ENCODE data around the gene ARHGEF25.

Gene ARHGEF25

DNA sequence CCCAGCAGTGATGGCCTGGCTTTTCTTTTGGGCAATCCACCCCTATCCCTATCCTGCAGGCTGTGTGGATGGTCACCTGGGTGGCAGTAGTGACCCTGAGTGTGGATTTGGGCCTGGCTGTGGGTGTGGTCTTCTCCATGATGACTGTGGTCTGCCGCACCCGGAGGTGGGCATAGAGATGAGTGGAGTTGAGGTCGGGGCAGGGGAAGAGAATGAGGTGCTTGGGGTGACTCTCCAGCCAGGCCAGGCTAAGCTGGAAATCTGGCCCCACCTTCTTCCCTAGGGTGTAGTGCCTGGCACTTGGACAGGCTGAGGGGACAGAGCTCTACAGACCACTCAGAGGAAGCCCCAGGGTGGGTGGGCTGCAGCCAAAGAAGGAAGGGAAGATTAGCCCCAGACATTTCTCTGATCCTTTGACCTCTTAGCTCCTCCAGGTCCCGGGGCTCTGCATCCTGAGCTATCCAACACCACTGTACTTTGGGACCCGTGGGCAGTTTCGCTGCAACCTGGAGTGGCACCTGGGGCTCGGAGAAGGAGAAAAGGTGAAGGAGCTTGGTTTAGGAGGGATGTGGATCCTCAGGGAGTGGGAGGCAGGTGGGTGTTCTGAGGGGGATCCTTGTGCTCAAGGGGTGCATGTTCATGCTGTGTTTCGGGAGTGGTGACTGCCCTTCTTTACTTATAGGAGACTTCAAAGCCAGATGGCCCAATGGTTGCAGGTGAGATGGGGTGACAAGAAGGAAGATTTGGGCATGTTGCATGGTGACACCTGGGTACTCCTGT is 13.4 kb downstream of the ARHGEF25 start:
- H3K4me3 ChIP-seq (ENCODE audit: control insufficient read depth in 1 of 7, extremely low read depth in 1 of 7, insufficient read depth in 4 of 7, low read depth in 2 of 7, low read length in 6 of 7) = no peak overlapping the region
- no peak for DNase-seq
- peaks cover 0 to 30% (median 23%) of the 10 kb centered on the region in 4 experiments for H3K4me1 ChIP-seq (ENCODE audit: control extremely low read depth in 1 of 4, control insufficient read depth in 4 of 4, insufficient read depth in 4 of 4, low read length in 3 of 4)
- CTCF ChIA-PET = interaction anchor here (1.0 to 8.6 kb wide), 9 partner anchors 10 to 108 kb away, joined by 3 to 121 read pairs (median 4); no protein-coding TSS in a partner anchor
- H3K9me3 ChIP-seq (ENCODE audit: control extremely low read depth in 1 of 5, control insufficient read depth in 4 of 5, insufficient read depth in 2 of 5, low read depth in 1 of 5, low read length in 4 of 5) = peaks cover 0 to 4% (median 0%) of the 10 kb centered on the region in 5 experiments
- no peak overlapping the region for H3K27ac ChIP-seq (ENCODE audit: insufficient read depth in 1 of 2, low read depth in 1 of 2, low read length in 2 of 2, poor library complexity in 1 of 2, severe bottlenecking in 2 of 2)
- H3K27me3 ChIP-seq (replicated peaks in 2 of 5; ENCODE audit: control insufficient read depth in 4 of 5, insufficient read depth in 5 of 5, low read length in 4 of 5) = peaks cover 5 to 100% (median 55%) of the 10 kb centered on the region in 5 experiments
- WGBS (ENCODE audit: insufficient coverage) = 92% methylated on average over 2 of the region's 8 CpGs
- H3K36me3 ChIP-seq (ENCODE audit: control insufficient read depth in 4 of 4, insufficient read depth in 4 of 4, low read length in 3 of 4) = no peaks in the 10 kb centered on the region
- POLR2A ChIA-PET = no interaction called here

DNA sequence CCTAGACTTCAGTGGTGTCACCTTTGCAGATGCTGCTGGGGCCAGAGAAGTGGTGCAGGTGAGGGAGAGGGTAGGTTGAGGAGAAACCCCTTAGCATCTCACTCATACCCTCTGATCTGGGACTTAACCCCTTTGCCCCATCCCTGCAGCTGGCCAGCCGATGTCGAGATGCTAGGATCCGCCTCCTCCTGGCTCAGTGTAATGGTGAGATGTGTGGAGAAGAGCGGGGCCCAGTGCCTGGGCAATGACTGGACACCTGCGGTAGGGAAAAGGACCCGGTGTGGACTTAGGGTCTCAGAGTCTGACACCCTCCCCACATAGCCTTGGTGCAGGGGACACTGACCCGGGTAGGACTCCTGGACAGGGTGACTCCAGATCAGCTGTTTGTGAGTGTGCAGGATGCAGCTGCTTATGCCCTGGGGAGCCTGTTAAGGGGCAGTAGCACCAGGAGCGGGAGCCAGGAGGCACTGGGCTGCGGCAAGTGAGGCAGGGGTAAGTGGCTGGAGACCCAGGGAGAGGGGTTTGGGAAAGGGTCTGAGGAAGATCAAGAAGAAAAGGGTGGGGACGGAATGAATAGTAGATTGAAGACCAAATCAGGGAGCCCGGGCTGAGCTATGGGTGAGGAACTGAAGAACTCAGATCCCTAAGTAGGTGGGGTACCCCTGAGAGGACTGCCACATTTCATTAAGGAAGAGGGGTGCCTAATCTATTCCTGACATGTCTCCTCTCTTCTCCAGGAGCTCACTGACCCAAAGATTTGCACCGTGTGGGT is 14.2 kb downstream of the ARHGEF25 start:
- Histone ChIP-seq H3K27ac (ENCODE audit: insufficient read depth in 1 of 2, low read depth in 1 of 2, low read length in 2 of 2, poor library complexity in 1 of 2, severe bottlenecking in 2 of 2) (no peak overlapping the region), H3K9me3 (ENCODE audit: control extremely low read depth in 1 of 5, control insufficient read depth in 4 of 5, insufficient read depth in 2 of 5, low read depth in 1 of 5, low read length in 4 of 5) (peaks cover 0 to 4% (median 0%) of the 10 kb centered on the region in 5 experiments), H3K4me3 (ENCODE audit: control insufficient read depth in 1 of 7, extremely low read depth in 1 of 7, insufficient read depth in 4 of 7, low read depth in 2 of 7, low read length in 6 of 7) (no peak overlapping the region), H3K27me3 (replicated peaks in 2 of 5; ENCODE audit: control insufficient read depth in 4 of 5, insufficient read depth in 5 of 5, low read length in 4 of 5) (peaks cover 5 to 100% (median 55%) of the 10 kb centered on the region in 5 experiments), H3K36me3 (ENCODE audit: control insufficient read depth in 4 of 4, insufficient read depth in 4 of 4, low read length in 3 of 4) (no peaks in the 10 kb centered on the region), H3K4me1 (ENCODE audit: control extremely low read depth in 1 of 4, control insufficient read depth in 4 of 4, insufficient read depth in 4 of 4, low read length in 3 of 4) (peaks cover 0 to 24% (median 21%) of the 10 kb centered on the region in 4 experiments)
- POLR2A ChIA-PET = no interaction called here
- DNase-seq = no peak
- CTCF ChIA-PET = interaction anchor here (1.0 to 8.6 kb wide), 10 partner anchors 10 to 152 kb away, joined by 3 to 121 read pairs (median 4); no protein-coding TSS in a partner anchor
- 89% methylated on average over 7 of the region's 12 CpGs for WGBS (ENCODE audit: insufficient coverage)

- peaks cover 0 to 4% (median 0%) of the 10 kb centered on the region in 5 experiments for H3K9me3 ChIP-seq (ENCODE audit: control extremely low read depth in 1 of 5, control insufficient read depth in 4 of 5, insufficient read depth in 2 of 5, low read depth in 1 of 5, low read length in 4 of 5)
- no peak for DNase-seq
- no peak overlapping the region for H3K27ac ChIP-seq (ENCODE audit: insufficient read depth in 1 of 2, low read depth in 1 of 2, low read length in 2 of 2, poor library complexity in 1 of 2, severe bottlenecking in 2 of 2)
- peaks cover 0 to 17% (median 14%) of the 10 kb centered on the region in 4 experiments for H3K4me1 ChIP-seq (ENCODE audit: control extremely low read depth in 1 of 4, control insufficient read depth in 4 of 4, insufficient read depth in 4 of 4, low read length in 3 of 4)
- no peaks in the 10 kb centered on the region for H3K36me3 ChIP-seq (ENCODE audit: control insufficient read depth in 4 of 4, insufficient read depth in 4 of 4, low read length in 3 of 4)
- POLR2A ChIA-PET = no interaction called here
- 56% methylated on average over 12 of the region's 13 CpGs for WGBS (ENCODE audit: insufficient coverage)
- H3K4me3 ChIP-seq (ENCODE audit: control insufficient read depth in 1 of 7, extremely low read depth in 1 of 7, insufficient read depth in 4 of 7, low read depth in 2 of 7, low read length in 6 of 7) = no peak overlapping the region
- CTCF ChIA-PET = interaction anchor here (0.8 to 8.6 kb wide), 10 partner anchors 10 to 152 kb away, joined by 3 to 121 read pairs (median 5); partner anchors contain the start of gene OS9
- H3K27me3 ChIP-seq (replicated peaks in 2 of 5; ENCODE audit: control insufficient read depth in 4 of 5, insufficient read depth in 5 of 5, low read length in 4 of 5) = peaks cover 5 to 100% (median 49%) of the 10 kb centered on the region in 5 experiments
Observed at GRCh38 chr12:57626111-57626920, 15.1 kb downstream of the ARHGEF25 start.

DNA sequence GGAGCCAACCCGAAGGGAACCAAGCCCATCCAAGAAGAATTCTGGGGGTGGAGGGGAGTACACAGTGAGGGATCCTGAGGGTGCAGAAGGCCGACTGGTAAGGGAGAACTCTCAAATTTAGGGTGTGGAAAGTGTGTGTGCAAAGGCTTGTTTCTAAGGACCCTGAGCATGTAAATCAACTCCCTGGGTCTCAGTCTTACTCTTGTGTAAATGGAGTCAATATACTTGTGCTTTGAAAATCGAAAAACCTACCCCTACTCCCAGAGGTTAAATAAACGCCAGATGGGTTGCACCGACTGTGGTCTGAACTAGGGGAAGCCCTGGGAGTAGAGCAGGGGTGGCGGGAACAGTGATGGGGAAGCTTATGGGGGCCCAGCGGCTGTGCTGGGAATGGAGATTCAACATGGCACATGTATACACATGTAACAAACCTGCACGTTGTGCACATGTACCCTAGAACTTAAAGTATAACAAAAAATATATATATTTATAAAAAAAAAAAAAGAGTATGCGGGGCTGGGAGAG is 15.7 kb downstream of the ARHGEF25 start:
- CTCF ChIA-PET = interaction anchor here (0.6 to 8.6 kb wide), 6 partner anchors 8 to 67 kb away, joined by 3 to 121 read pairs (median 12); partner anchors contain the start of gene OS9
- Histone ChIP-seq H3K27me3 (replicated peaks in 2 of 5; ENCODE audit: control insufficient read depth in 4 of 5, insufficient read depth in 5 of 5, low read length in 4 of 5) (peaks cover 5 to 100% (median 48%) of the 10 kb centered on the region in 5 experiments), H3K4me1 (ENCODE audit: control extremely low read depth in 1 of 4, control insufficient read depth in 4 of 4, insufficient read depth in 4 of 4, low read length in 3 of 4) (peaks cover 0 to 16% (median 10%) of the 10 kb centered on the region in 4 experiments), H3K4me3 (ENCODE audit: control insufficient read depth in 1 of 7, extremely low read depth in 1 of 7, insufficient read depth in 4 of 7, low read depth in 2 of 7, low read length in 6 of 7) (no peak overlapping the region), H3K9me3 (ENCODE audit: control extremely low read depth in 1 of 5, control insufficient read depth in 4 of 5, insufficient read depth in 2 of 5, low read depth in 1 of 5, low read length in 4 of 5) (peaks cover 0 to 4% (median 0%) of the 10 kb centered on the region in 5 experiments), H3K36me3 (ENCODE audit: control insufficient read depth in 4 of 4, insufficient read depth in 4 of 4, low read length in 3 of 4) (no peaks in the 10 kb centered on the region), H3K27ac (ENCODE audit: insufficient read depth in 1 of 2, low read depth in 1 of 2, low read length in 2 of 2, poor library complexity in 1 of 2, severe bottlenecking in 2 of 2) (no peak overlapping the region)
- POLR2A ChIA-PET = interaction anchor here (1.2 kb wide), 1 partner anchor 30 kb away, joined by 5 read pairs; no protein-coding TSS in a partner anchor
- 33% methylated on average over 2 of the region's 9 CpGs for WGBS (ENCODE audit: insufficient coverage)
- DNase-seq = no peak

DNA sequence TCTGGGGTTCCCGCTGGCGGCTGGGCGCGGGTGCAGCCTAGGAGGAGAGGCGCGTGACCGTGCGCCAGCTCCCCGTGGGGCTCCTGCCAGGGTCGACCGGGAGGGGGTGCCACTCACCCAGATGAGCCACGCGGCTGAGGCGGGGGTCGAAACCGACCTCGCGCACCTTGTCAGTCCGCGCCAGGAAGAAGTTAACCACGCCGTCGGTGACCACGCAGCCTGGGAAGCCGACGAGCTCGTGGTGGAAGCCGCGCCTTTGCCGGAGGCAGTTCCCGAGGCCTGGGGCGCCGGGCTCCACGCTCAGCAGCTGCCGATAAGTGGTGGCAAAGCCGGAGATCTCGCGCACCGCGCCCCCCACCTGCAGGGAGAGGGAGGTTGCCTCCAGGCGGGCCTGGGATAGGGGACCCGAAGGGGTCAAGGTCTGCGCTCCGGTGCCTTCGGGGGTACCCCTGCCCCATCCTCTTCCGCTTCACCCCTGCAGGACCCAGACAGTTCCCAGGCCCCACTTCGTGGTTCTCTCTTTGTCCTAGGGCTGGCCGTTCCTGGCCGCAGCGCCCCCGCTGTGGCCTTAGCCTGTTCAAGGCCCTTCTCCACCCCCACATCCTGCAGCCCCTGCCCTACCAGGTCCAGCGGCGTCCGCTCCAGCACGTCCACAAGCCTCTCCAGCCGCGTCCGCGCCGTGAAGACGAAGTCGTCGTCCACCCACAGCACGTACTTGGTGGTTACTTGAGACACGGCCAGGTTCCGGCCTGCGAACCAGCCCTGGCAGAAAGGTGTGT is 16.5 kb downstream of the ARHGEF25 start:
- Histone ChIP-seq H3K9me3 (ENCODE audit: control extremely low read depth in 1 of 5, control insufficient read depth in 4 of 5, insufficient read depth in 2 of 5, low read depth in 1 of 5, low read length in 4 of 5) (peaks cover 0 to 4% (median 0%) of the 10 kb centered on the region in 5 experiments), H3K27ac (ENCODE audit: insufficient read depth in 1 of 2, low read depth in 1 of 2, low read length in 2 of 2, poor library complexity in 1 of 2, severe bottlenecking in 2 of 2) (no peak overlapping the region), H3K4me3 (ENCODE audit: control insufficient read depth in 1 of 7, extremely low read depth in 1 of 7, insufficient read depth in 4 of 7, low read depth in 2 of 7, low read length in 6 of 7) (peak overlapping the region in 6 of 7 experiments; percentile 0 to 59 (median 26)), H3K36me3 (ENCODE audit: control insufficient read depth in 4 of 4, insufficient read depth in 4 of 4, low read length in 3 of 4) (no peaks in the 10 kb centered on the region), H3K4me1 (ENCODE audit: control extremely low read depth in 1 of 4, control insufficient read depth in 4 of 4, insufficient read depth in 4 of 4, low read length in 3 of 4) (peaks cover 0 to 21% (median 16%) of the 10 kb centered on the region in 4 experiments), H3K27me3 (replicated peaks in 2 of 5; ENCODE audit: control insufficient read depth in 4 of 5, insufficient read depth in 5 of 5, low read length in 4 of 5) (peaks cover 5 to 99% (median 47%) of the 10 kb centered on the region in 5 experiments)
- DNase-seq = peak; percentile 32 to 70 (median 56)
- ChIA-PET CTCF (interaction anchor here (0.6 to 5.6 kb wide), 12 partner anchors 8 to 84 kb away, joined by 3 to 34 read pairs (median 4); partner anchors contain the start of gene OS9), POLR2A (interaction anchor here (1.2 kb wide), 1 partner anchor 29 kb away, joined by 5 read pairs; no protein-coding TSS in a partner anchor)
- WGBS (ENCODE audit: insufficient coverage) = under 1% methylated on average over 45 of the region's 67 CpGs

Data from common myeloid progenitor, CD34-positive (primary cell).